ACC112 (cell line): ENCODE results near the gene TBC1D8.

Source experiments
- H2AFZ ChIP-seq: fragments of 200-600 bp; sonication (generic); one replicate; pipeline ENCODE4 v1.6.0; 2017; ENCODE audit warnings: antibody characterized with exemption, low read length; ENCODE audit not compliant: unreplicated experiment
- H3K27ac ChIP-seq: fragments of 200-600 bp; sonication (generic); 2 replicates; pipeline ENCODE4 v1.5.1; 2014; ENCODE audit warnings: low read depth, mild to moderate bottlenecking, antibody characterized with exemption, low read length, moderate library complexity
- H3K27me3 ChIP-seq: fragments of 200-600 bp; sonication (generic); 2 replicates; pipeline ENCODE4 v1.6.1; 2014; ENCODE audit warnings: mild to moderate bottlenecking, antibody characterized with exemption, low read length, moderate library complexity, mixed read lengths; ENCODE audit not compliant: insufficient read depth
- H3K36me3 ChIP-seq: fragments of 200-600 bp; sonication (generic); 2 replicates; pipeline ENCODE4 v1.6.1; 2016; ENCODE audit warnings: mild to moderate bottlenecking, antibody characterized with exemption, low read length, moderate library complexity, mixed read lengths; ENCODE audit not compliant: insufficient read depth
- H3K4me1 ChIP-seq: fragments of 200-600 bp; sonication (generic); one replicate; pipeline ENCODE4 v1.6.1; 2016; ENCODE audit warnings: low read length, mixed read lengths; ENCODE audit not compliant: insufficient read depth, unreplicated experiment, control insufficient read depth
- H3K4me3 ChIP-seq: fragments of 200-600 bp; sonication (generic); 2 replicates; pipeline ENCODE4 v1.5.1; 2014; ENCODE audit warnings: mild to moderate bottlenecking, low read depth, low read length
- H3K79me2 ChIP-seq: fragments of 200-600 bp; sonication (generic); one replicate; pipeline ENCODE4 v1.6.0; 2016; ENCODE audit warnings: low read length; ENCODE audit not compliant: control insufficient read depth, unreplicated experiment, insufficient read depth

TBC1D8 gene

GRCh38 chr2:101011152-101011551 lies 140.0 kb downstream of the TBC1D8 start:
- Histone ChIP-seq H3K79me2 (peaks cover 9% of the 10 kb centered on the region), H2AFZ (no peak overlapping the region), H3K4me1 (peaks cover 3% of the 10 kb centered on the region), H3K27ac (peak overlapping the region; percentile 14; the same call in 1 of the 2 replicates), H3K4me3 (no peak overlapping the region), H3K36me3 (peaks cover 52% of the 10 kb centered on the region), H3K27me3 (no peaks in the 10 kb centered on the region)

GRCh38 chr2:101007415-101008345 lies 143.5 kb downstream of the TBC1D8 start:
- Histone ChIP-seq H3K4me3 (no peak overlapping the region), H3K4me1 (peaks cover 25% of the 10 kb centered on the region), H3K27me3 (no peaks in the 10 kb centered on the region), H3K27ac (no peak overlapping the region), H2AFZ (no peak overlapping the region), H3K36me3 (peaks cover 65% of the 10 kb centered on the region), H3K79me2 (peaks cover 43% of the 10 kb centered on the region)

GRCh38 chr2:101006065-101006715 lies 145.0 kb downstream of the TBC1D8 start:
- peaks cover 66% of the 10 kb centered on the region for H3K36me3 ChIP-seq
- H3K4me3 ChIP-seq = 0 out of 2 replicates have a peak overlapping the region, but pooled peaks have one; percentile 7

GRCh38 chr2:101004620-101005325 lies 146.4 kb downstream of the TBC1D8 start:
- Histone ChIP-seq H3K4me1 (peaks cover 25% of the 10 kb centered on the region), H3K4me3 (peak overlapping the region; percentile 83), H2AFZ (no peak overlapping the region), H3K36me3 (peaks cover 64% of the 10 kb centered on the region), H3K27me3 (no peaks in the 10 kb centered on the region), H3K79me2 (peaks cover 49% of the 10 kb centered on the region), H3K27ac (peak overlapping the region; percentile 21; the same call in 1 of the 2 replicates)

More at GRCh38 chr2:101006065-101006715, 145.0 kb downstream of the TBC1D8 start:
- Histone ChIP-seq H2AFZ (no peak overlapping the region), H3K79me2 (peaks cover 49% of the 10 kb centered on the region), H3K27ac (0 out of 2 replicates have a peak overlapping the region, but pooled peaks have one; percentile 13), H3K27me3 (no peaks in the 10 kb centered on the region), H3K4me1 (peaks cover 25% of the 10 kb centered on the region)

- no peak overlapping the region for H2AFZ ChIP-seq
- H3K4me3 ChIP-seq = peak overlapping the region; percentile 83
- H3K79me2 ChIP-seq = peaks cover 49% of the 10 kb centered on the region
- no peaks in the 10 kb centered on the region for H3K27me3 ChIP-seq
- peaks cover 25% of the 10 kb centered on the region for H3K4me1 ChIP-seq
- peaks cover 58% of the 10 kb centered on the region for H3K36me3 ChIP-seq
- H3K27ac ChIP-seq = peak overlapping the region; percentile 80
Observed at GRCh38 chr2:101003278-101003775, 147.9 kb downstream of the TBC1D8 start.

GRCh38 chr2:101002562-101003277 lies 148.5 kb downstream of the TBC1D8 start:
- H3K27ac ChIP-seq = peak overlapping the region; percentile 80
- H3K4me1 ChIP-seq = peaks cover 22% of the 10 kb centered on the region
- no peaks in the 10 kb centered on the region for H3K27me3 ChIP-seq
- H2AFZ ChIP-seq = peak overlapping the region; percentile 62
- H3K36me3 ChIP-seq = peaks cover 52% of the 10 kb centered on the region
- peaks cover 46% of the 10 kb centered on the region for H3K79me2 ChIP-seq
- H3K4me3 ChIP-seq = peak overlapping the region; percentile 83

GRCh38 chr2:101001691-101002561 lies 149.3 kb downstream of the TBC1D8 start, which contains the start of gene RPL31:
Gene RPL31, plus strand, starts transcription at chr2:101002289. Its CDS starts 413 bp downstream, at chr2:101002702.
- peak within 1 kb of the TSS; percentile 80 for H3K27ac ChIP-seq
- H3K36me3 ChIP-seq = peaks cover 44% of the 10 kb centered on the region
- H3K79me2 ChIP-seq = peaks cover 44% of the 10 kb centered on the region
- H3K27me3 ChIP-seq = no peaks in the 10 kb centered on the region
- H2AFZ ChIP-seq = peak within 1 kb of the TSS; percentile 62
- H3K4me1 ChIP-seq = peaks cover 22% of the 10 kb centered on the region
- H3K4me3 ChIP-seq = peak within 1 kb of the TSS; percentile 83

- peaks cover 29% of the 10 kb centered on the region for H3K79me2 ChIP-seq
- no peaks in the 10 kb centered on the region for H3K27me3 ChIP-seq
- no peak overlapping the region for H2AFZ ChIP-seq
- no peak overlapping the region for H3K27ac ChIP-seq
- peaks cover 16% of the 10 kb centered on the region for H3K4me1 ChIP-seq
- peaks cover 25% of the 10 kb centered on the region for H3K36me3 ChIP-seq
- H3K4me3 ChIP-seq = no peak overlapping the region
Observed at GRCh38 chr2:100999995-101000394, 151.2 kb downstream of the TBC1D8 start.

- Histone ChIP-seq H3K4me3 (no peak overlapping the region), H3K27ac (no peak overlapping the region), H3K4me1 (no peaks in the 10 kb centered on the region), H3K27me3 (no peaks in the 10 kb centered on the region), H3K79me2 (peaks cover 11% of the 10 kb centered on the region), H2AFZ (no peak overlapping the region), H3K36me3 (peaks cover 7% of the 10 kb centered on the region)
Observed at GRCh38 chr2:100998235-100998573, 153.0 kb downstream of the TBC1D8 start.
